HG03045 (cell line): ENCODE measurements around the gene OLFM1.
"Not testable (repeated sequence)": the region's sequence is repeated elsewhere in the genome, so short reads cannot be mapped to it uniquely, and the experiment has no call there.

Experiments used
- ATAC-seq: cut with Tn5 transposase; IDR thresholded peaks from one replicate; pipeline ENCODE4 v1.9.1; 2021; ENCODE audit warnings: mild to moderate bottlenecking, moderate library complexity; ENCODE audit not compliant: unreplicated experiment

The OLFM1 gene

GRCh38 chr9:135150981-135151380 lies 63.5 kb downstream of the OLFM1 start:
- no peak for ATAC-seq

- no peak for ATAC-seq
These were observed 64.5 kb downstream of the OLFM1 start for GRCh38 chr9:135151757-135152613.

- no peak for ATAC-seq
These were observed 65.3 kb downstream of the OLFM1 start for GRCh38 chr9:135152614-135153334.

GRCh38 chr9:135154050-135154615 lies 66.7 kb downstream of the OLFM1 start:
- no peak for ATAC-seq

DNA sequence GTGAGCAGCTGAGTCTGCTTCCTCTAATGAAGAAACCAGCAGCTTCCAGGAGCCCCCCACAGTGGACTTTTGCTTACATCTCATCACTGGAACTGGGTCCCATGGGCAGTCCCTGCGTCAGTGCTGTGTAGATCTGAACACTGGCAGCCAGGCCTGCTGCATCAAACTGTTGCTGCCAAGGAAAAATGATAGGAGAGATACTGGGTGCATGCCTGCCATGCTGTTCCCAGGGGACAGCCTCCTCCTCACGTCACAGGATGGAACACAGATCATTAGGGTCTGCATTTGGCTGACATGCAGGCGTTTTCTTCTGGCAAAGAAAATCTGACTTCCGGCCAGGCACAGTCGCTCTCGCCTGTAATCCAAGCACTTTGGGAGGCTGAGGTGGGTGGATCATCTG lies 67.9 kb downstream of the OLFM1 start:
- ATAC-seq = no peak

- ATAC-seq = no peak
These were observed 69.3 kb downstream of the OLFM1 start for GRCh38 chr9:135156525-135157510.

- no peak for ATAC-seq
These were observed 70.5 kb downstream of the OLFM1 start for GRCh38 chr9:135157856-135158563.

DNA sequence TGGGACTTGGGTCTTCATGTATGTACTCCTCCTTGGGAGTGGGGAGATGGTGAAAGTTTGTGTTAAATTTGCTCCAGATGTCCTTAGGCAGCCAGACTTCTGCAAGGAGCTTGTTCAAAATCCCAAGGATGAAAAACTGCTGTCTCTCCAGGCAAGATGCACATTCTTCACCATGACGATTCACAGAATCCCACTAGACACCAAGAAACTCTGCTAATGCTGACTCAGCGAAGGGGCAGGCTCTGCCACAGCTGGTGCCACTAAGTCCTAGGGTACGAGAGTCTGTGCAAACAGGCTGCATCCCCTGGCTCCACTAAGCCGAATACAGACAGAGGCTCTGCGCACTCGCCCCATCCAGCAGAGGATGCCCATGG lies 71.1 kb downstream of the OLFM1 start:
- no peak for ATAC-seq

DNA sequence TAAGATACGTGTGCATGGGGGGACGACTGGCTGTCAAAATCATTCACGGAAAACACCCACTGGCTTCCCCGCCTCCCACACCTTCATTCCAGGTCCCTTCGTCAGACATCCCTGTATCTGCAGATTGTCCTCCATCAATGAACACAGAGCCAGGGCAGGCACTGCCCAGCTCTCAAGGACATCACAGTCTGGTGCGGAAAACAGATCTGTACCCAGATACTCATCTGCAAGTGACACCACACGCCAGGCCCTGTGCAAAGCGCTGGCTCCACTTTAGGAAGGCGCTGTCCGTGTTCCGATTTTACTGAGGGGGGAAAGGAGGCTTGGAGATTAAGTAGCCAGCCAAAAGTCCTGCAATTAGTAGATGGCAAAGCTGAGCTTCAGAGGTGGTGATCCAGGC lies 72.3 kb downstream of the OLFM1 start:
- ATAC-seq = no peak

DNA sequence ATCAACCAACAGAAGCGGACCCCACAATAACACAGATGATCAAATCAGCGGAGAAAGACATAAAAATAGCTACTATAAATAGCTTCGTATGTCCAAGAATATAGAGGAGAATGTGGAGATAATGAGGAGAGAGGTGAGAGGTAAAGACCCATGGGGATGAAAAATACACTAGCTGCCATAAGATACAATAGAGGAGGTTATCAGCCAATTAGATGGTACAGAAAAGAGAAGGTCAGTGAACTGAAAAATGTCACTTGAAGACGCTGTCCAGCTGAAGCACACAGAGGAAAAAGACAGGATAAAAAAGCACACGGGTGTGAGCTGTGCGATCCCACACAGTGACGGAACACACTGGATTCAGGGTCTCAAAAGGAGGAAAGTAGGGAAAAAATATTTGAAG lies 73.4 kb downstream of the OLFM1 start:
- ATAC-seq = no peak

DNA sequence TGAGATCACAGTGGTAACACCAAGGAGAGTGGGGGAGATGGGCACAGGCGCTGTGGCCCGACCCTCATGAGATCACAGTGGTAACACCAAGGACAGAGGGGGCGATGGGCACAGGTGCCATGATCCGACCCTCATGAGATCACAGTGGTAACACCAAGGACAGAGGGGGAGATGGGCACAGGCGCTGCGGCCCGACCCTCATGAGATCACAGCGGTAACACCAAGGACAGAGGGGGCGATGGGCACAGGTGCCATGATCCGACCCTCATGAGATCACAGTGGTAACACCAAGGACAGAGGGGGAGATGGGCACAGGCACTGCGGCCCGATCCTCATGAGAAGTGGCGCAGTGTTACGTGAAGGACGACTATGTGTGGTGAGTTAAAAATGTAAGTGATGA lies 75.1 kb downstream of the OLFM1 start:
- ATAC-seq = not testable (repeated sequence)

DNA sequence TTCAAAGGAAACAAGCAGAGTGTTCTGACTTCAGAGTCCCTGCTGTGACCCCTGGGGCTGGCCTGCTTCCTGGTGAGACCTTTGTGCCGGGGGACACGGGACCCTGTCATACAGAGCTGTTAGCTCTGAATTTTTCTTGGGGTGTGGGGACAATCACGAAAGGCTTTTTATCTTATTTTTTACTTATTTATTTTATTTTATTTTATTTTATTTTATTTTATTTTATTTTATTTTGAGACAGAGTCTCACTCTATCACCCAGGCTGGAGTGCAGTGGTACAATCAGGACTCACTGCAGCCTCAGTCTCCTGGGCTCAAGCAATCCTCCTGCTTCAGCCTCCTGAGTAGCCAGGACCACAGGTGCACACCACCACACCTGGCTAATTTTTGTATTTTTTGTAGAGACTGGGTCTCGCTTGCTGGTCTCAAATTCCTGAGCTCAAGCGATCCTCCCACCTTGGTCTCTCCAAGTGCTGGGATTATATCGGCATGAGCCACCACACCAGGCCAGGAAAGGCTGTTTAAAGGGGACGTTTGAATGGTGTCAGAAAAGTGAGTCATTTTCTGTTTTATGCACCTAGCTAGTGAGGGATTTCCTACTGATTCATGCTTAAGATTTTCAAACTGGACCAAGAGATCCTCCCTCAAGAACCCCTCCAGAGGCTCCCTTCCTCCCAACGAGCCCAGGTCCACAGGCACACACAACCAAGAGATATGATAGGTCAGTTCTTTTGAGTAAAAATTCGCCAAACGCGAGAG lies 75.7 kb downstream of the OLFM1 start:
- no peak for ATAC-seq

DNA sequence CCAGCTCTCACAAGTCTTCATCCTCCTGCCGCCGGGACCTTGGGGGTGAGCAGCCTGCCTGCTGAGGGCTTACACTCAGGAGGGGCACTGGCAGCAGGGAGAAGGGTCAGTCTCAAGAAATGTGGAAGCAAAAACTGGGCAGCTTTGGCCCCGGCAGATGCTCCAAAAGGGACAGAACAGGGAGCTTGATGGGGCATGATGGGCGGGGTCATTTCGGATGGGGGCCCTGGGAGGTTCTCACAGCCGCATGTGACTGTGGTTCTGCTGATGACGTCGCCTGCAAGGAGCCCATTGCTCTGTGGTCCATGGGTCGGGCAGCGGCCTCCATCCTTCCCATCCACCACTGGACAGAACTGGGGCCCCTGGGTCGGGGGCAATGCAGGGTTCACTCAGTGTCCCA lies 76.6 kb downstream of the OLFM1 start:
- no peak for ATAC-seq

- no peak for ATAC-seq
These were observed 77.7 kb downstream of the OLFM1 start for GRCh38 chr9:135165003-135165711.

DNA sequence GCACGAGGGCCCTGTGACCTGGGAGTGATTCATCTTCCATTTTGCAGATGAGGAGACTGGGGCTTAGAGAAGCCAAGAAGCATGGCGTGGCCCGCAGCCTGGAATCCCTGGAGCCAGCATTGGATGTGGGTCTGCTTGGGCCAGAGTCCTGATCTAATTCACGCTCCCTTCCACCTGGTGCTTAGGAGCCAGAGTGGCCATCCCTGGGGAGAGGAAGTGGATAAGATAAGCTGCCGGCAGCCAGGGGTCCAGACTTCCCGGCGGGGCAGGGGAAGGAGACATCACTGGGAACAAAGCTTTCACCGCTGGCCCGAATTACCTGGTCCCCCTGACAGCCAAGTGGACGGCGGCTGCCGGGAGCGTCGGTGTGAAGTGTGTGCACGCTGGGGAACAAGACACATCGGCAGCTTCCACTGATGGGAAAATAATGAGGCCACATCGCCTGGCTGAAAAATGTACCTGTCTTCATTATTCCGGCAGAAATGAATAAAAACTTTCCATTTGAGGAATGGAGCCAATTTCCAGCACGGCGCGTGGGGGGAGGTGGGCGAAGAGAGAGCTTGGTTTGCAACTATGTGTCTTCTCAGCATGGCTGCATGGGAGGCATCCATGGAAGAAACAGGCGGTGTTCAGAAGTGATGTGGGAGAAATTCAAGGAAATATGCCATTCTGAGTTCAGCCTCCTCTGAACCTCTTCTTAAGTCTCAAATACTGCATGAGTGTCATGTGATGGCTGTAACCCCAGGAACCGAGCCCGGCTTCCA lies 78.5 kb downstream of the OLFM1 start:
- no peak for ATAC-seq

DNA sequence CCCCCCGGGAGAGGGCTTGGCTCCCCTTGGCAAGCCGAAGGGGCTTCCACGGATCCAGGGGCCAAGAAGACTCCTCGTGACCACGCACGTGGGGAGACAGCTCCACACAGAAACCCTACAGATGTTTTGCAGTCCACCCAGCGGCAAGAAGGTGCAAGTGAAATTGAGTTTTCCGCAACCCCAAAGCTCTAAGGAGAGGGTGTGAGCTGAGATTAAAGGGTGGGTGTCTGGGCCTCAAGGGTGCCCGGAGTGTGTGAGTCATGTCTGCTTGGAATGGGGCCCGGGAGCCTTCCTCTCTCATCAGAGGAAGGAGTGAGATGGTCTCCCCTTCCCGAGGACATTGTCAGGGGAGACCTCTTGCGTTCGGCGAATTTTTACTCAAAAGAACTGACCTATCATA lies 79.1 kb downstream of the OLFM1 start:
- no peak for ATAC-seq

GRCh38 chr9:135167356-135167755 lies 79.9 kb downstream of the OLFM1 start:
- ATAC-seq = no peak
